D721Med (cell line): ENCODE data around the gene ERCC1.
"Not testable (repeated sequence)": the region's sequence is repeated elsewhere in the genome, so short reads cannot be mapped to it uniquely, and the experiment has no call there.

Experiments used
- DNase-seq: peaks from one replicate; pipeline ENCODE4 v3.0.0; 2011; ENCODE audit warnings: low spot score; ENCODE audit not compliant: insufficient read length
- FAIRE-seq: peaks from 2 replicates; lab custom pipeline; 2011; peaks lifted over from hg19 to GRCh38; lab: Jason Lieb, UNC
- TF ChIP-seq, protein P1 (sequence below): IDR thresholded peaks from 2 replicates; pipeline ENCODE4 v1.5.1; 2012; ENCODE audit warnings: mild to moderate bottlenecking, control low read depth; ENCODE audit not compliant: insufficient read depth; ENCODE audit errors: missing control alignments

The ERCC1 gene

DNA sequence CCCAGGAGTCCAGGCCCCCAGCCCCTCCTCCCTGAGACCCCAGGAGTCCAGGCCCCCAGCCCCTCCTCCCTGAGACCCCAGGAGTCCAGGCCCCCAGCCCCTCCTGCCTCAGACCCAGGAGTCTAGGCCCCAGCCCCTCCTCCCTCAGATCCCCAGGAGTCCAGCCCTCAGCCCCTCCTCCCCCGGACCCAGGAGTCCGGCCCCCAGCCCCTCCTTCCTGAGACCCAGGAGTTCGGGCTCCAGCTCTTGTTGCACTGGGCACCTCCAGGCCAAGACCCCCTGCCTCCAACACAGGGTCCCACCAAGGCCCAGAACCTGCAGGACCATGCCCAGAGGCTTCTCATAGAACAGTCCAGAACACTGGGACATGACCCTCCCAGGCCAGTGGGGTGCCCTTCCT lies 3.8 kb downstream of the ERCC1 start:
- DNase-seq (no peak), FAIRE-seq (no peak)

DNA sequence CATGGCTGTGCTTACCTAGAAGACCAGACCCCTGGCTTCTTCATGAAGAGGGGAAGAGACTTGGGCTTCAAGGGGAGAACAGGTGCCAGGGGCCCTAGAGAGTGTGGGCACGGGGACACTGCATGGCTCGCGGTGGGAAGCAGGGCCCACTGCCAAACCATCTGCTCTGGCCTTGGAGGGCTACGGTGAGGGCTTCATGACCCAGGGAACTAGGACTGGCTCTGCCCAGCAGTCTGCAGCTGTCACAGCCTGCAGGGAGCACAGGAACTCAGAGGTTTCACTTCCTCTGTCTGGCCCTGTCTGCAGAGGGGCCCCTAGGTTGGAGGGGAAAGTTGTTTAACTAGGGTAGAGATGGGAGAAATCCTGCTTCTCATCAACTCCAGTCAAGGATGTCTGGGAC lies 4.3 kb downstream of the ERCC1 start:
- no peak for DNase-seq
- no peak for FAIRE-seq
- TF ChIP-seq, protein P1, sequence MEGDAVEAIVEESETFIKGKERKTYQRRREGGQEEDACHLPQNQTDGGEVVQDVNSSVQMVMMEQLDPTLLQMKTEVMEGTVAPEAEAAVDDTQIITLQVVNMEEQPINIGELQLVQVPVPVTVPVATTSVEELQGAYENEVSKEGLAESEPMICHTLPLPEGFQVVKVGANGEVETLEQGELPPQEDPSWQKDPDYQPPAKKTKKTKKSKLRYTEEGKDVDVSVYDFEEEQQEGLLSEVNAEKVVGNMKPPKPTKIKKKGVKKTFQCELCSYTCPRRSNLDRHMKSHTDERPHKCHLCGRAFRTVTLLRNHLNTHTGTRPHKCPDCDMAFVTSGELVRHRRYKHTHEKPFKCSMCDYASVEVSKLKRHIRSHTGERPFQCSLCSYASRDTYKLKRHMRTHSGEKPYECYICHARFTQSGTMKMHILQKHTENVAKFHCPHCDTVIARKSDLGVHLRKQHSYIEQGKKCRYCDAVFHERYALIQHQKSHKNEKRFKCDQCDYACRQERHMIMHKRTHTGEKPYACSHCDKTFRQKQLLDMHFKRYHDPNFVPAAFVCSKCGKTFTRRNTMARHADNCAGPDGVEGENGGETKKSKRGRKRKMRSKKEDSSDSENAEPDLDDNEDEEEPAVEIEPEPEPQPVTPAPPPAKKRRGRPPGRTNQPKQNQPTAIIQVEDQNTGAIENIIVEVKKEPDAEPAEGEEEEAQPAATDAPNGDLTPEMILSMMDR, result no peak

More for the DNA sequence above, 3.8 kb downstream of the ERCC1 start:
- TF ChIP-seq, protein P1, result no peak

DNA sequence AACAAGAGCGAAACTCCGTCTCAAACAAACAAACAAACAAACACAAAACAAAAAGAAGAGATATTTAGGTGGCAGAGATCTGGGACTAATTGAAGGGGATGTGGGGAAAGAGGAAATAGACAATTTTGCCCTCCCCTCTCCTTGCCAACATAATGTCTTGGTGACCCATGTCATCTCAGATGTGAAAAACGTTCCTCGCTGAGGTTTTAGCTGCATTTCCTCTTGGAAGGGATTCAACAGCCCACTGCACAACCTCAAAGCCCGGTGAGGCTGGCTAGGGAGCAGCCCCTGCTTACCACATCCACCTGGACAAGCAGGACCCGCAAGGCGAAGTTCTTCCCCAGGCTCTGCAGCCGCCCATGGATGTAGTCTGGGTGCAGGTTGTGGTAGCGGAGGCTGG lies 4.9 kb downstream of the ERCC1 start:
- DNase-seq (no peak), FAIRE-seq (no peak)
- TF ChIP-seq, protein P1, result no peak

DNA sequence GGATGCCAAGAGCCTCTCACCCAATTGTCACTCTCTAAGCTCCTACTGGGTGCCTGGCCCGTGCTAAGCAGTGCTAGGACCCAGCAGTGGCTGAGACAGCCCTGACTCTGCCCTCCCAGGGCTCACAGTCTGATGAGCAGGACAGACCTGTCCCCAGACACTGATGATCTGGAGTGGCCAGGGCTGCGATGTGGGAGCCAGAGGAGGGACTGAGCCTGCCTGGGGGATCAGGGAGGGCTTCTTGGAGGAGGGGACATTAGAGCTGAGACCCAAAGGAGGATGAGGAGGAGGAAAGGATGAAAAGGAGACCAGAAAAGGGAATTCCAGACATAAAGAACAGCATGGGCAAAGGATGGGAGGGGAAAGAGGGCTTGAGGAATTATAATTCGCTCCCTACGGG lies 6.6 kb downstream of the ERCC1 start:
- TF ChIP-seq, protein P1, result no peak
- DNase-seq (no peak), FAIRE-seq (no peak)

DNA sequence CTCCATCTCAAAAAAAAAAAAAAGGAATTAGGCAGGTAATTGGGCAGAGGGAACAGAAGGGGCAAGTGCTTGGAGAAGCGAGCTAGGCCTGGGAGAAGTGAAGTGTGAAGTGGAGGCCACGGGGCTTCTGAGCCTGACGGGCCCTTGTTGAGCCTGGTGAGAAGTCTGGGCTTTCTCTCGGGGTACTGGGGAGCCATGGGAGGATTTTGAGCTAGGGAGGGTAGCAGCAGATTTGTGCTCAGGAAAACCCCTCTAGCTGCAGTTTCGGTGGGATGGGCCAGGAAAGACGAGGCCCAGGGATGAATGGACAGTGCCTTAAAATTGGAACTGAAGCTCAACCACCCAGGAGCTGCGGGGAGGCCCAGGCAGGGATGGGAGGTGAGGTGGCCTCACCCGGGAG lies 9.2 kb downstream of the ERCC1 start:
- TF ChIP-seq, protein P1, result no peak

DNA sequence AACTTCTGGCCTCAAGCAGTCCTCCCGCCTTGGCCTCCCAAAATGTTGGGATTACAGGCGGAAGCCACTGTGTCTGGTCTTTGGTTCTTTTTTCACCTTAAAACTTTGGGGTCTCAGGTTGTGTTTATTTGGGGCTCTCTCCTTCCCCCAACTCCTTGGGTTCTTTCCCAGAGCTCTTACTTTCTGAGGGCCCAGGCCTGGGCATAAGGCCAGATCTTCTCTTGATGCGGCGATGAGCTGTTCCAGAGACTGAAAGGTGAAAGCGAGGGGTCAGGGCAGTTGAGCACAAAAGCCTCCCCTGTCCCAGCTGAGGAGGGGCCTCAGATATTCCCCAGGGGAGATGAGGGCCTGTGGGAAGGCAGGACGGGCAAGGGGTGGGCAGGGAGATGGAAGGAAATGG lies 10.2 kb downstream of the ERCC1 start:
- TF ChIP-seq, protein P1, result no peak
- DNase-seq (no peak), FAIRE-seq (no peak)

More for the DNA sequence above, 9.2 kb downstream of the ERCC1 start:
- FAIRE-seq (no peak), DNase-seq (no peak)

DNA sequence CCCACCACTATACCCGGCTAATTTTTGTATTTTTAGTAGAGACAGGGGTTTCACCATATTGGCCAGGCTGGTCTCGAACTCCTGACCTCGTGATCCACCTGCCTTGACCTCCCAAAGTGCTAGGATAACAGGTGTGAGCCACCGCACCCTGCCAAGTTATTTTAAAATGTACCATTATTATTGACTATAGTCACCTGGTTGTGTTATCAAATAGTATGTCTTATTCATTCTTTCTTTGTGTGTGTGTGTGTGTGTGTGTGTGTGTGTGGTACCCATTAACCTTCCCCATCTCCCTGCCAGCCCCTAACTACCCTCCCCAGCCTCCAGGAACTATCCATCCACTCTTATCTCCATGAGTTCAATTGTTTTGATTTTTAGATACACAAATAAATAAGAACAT lies 13.4 kb downstream of the ERCC1 start:
- not testable (repeated sequence) for DNase-seq, FAIRE-seq

DNA sequence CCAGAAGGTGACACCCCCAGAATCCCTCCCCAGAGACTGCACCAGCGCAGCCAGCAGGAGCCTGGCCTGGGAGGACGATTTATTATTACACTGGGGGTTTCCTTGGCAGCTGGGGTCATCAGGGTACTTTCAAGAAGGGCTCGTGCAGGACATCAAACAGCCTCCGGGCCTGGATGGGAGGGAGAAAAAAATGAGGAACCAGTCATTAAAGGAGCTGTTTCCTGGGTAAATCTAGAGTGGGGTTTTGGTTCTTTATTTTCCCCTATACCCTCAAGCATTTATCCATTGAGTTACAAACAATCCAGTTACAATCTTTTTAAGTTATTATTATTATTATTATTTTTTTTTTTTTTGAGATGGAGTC lies 14.2 kb downstream of the ERCC1 start:
- DNase-seq (no peak), FAIRE-seq (no peak)
- TF ChIP-seq, protein P1, result no peak
